Fibroblast of pulmonary artery (primary cell): ENCODE data around the gene ASB11.

Experiments
- DNase-seq: peaks from one replicate; pipeline ENCODE4 v3.0.0-alpha.2; 2010; ENCODE audit warnings: low read depth
- H3K4me3 ChIP-seq: replicated peaks from 2 replicates; pipeline ENCODE4 v1.5.1; 2011; ENCODE audit warnings: low read depth, mild to moderate bottlenecking, control low read depth, low read length, moderate library complexity
- TF ChIP-seq, protein P1 (sequence below): IDR thresholded peaks from 2 replicates; pipeline ENCODE4 v1.5.1; 2011; ENCODE audit warnings: mild to moderate bottlenecking, control low read depth, low read length, inconsistent platforms; ENCODE audit errors: missing control alignments

Gene ASB11

GRCh38 chrX:15345976-15346375 lies 30.5 kb upstream of the ASB11 start:
- TF ChIP-seq, protein P1, sequence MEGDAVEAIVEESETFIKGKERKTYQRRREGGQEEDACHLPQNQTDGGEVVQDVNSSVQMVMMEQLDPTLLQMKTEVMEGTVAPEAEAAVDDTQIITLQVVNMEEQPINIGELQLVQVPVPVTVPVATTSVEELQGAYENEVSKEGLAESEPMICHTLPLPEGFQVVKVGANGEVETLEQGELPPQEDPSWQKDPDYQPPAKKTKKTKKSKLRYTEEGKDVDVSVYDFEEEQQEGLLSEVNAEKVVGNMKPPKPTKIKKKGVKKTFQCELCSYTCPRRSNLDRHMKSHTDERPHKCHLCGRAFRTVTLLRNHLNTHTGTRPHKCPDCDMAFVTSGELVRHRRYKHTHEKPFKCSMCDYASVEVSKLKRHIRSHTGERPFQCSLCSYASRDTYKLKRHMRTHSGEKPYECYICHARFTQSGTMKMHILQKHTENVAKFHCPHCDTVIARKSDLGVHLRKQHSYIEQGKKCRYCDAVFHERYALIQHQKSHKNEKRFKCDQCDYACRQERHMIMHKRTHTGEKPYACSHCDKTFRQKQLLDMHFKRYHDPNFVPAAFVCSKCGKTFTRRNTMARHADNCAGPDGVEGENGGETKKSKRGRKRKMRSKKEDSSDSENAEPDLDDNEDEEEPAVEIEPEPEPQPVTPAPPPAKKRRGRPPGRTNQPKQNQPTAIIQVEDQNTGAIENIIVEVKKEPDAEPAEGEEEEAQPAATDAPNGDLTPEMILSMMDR, result no peak
- H3K4me3 ChIP-seq, result no peak overlapping the region
- DNase-seq, result no peak

GRCh38 chrX:15344106-15344505 lies 28.7 kb upstream of the ASB11 start:
- DNase-seq, result no peak
- H3K4me3 ChIP-seq, result no peak overlapping the region
- TF ChIP-seq, protein P1, result no peak

DNA sequence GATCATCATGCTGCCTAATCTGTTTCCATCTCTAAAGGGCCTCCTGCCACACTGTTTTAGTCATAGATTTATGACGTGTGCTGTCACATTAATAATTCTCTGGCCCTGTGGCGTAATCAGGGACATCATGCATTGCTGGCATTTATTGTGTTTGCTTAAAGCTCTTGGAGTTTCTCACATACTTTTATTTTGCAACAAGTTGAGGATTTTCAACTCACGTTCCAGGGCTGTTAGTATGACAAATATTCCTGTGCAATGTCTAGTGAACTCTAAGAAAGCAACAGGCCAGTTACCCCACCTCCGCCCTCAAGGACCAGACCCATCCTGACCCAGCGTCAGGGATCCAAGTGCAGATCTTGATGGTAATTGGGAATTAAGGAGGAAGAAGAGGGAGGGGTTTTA lies 27.6 kb upstream of the ASB11 start:
- no peak overlapping the region for H3K4me3 ChIP-seq
- DNase-seq, result peak; percentile 58
- TF ChIP-seq, protein P1, result no peak

- no peak for DNase-seq
- no peak overlapping the region for H3K4me3 ChIP-seq
- TF ChIP-seq, protein P1, result no peak
These were observed 25.4 kb upstream of the ASB11 start for GRCh38 chrX:15340867-15341266.

DNA sequence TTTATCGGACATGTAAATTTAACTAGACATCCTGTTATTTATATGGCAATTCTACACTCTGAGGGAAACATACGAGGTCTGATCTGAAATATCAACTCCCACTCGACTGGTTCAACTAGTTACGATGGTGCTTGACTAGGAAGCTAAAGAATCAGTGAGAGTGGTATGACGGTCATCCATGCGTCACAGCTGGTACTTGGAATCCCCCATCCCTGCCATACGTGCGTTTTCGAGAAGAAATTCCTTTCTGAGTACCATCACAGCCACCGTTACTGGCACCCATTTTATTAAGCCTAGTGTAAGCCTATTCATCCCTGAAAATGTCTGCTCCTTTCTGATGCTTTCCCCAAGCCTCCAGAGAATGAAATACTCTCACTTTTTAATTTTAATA lies 20.6 kb upstream of the ASB11 start:
- TF ChIP-seq, protein P1, result no peak
- DNase-seq, result peak; percentile 80
- H3K4me3 ChIP-seq, result peak overlapping the region; percentile 64

DNA sequence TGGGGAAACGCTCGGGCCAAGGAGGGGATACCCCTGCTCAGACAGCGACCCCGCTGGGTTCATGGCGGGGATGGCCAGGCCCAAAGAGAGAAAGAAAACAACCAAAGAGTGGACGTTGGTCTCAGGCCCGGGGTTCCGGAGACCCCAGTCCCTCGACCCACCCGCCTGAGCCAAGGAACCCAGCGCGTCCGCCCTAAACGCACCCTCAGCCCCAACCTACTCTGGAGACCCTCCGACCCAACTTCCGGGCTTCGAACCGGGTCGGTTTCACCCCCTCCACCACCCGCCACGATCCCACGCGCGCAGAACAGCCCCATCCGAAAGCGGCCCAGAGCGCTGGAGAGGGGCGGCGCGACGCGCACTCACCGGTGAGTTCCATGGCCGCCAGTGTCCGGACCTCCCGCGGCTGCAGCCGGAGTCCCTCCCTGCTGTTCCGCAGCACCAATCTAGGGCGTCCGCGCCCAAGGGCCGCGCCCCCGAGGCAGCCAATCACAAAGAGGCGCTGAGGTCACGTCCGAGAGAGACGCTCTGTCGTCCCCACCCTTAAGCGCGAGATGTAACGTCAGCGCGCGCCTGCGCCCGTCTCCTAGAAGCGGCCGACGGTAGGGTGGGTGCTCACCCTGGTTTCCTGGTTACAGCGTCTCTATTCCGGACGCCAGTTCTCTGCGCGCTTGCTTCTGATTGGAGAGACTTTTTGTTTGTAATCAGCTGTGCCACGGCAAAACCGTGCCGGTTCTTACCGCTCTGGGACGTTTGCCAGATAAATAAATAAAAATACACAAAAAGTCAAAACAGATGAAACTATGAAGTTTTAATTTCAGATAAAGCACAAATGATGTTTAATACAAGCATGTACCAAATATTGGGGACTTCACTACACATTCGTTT lies 19.9 kb upstream of the ASB11 start, which contains the start of gene PIGA:
Gene PIGA (minus strand): TSS at position 389 of the 888 bp plus-strand sequence. CDS start 3,593 bp downstream, outside the sequence.
- TF ChIP-seq, protein P1, result no peak
- DNase-seq, result peak; percentile 97
- peak within 1 kb of the TSS; percentile 77 for H3K4me3 ChIP-seq
